ENCODE measurements around the gene CAVIN4.

Gene CAVIN4

DNA sequence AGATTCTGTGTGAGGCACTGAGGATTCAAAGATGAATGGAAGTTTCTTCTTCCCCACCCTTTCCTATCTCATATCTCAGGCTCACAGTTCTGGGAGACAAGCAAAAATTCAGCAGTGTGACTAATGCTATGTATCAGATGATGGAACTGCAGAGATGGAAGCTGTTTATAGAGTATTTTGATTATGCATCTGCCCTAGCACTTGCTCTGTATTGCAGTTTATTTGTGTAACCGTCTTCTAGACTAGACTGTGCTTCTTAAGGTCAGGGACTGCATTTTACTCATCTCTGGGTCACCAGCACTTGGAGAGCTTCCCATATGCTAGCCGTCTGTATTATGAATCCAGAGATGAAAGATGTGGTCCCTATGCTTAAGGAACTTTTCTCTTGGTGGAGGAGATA, 12.6 kb downstream of the CAVIN4 start:
- no peak for FAIRE-seq
- no peak for DNase-seq (ENCODE audit: low spot score)

- DNase-seq (ENCODE audit: low spot score) (no peak), FAIRE-seq (no peak)
Observed at GRCh38 chr9:100591139-100591538, 13.3 kb downstream of the CAVIN4 start.

GRCh38 chr9:100591639-100592412, 13.9 kb downstream of the CAVIN4 start:
- no peak for FAIRE-seq
- no peak for DNase-seq (ENCODE audit: low spot score)

DNA sequence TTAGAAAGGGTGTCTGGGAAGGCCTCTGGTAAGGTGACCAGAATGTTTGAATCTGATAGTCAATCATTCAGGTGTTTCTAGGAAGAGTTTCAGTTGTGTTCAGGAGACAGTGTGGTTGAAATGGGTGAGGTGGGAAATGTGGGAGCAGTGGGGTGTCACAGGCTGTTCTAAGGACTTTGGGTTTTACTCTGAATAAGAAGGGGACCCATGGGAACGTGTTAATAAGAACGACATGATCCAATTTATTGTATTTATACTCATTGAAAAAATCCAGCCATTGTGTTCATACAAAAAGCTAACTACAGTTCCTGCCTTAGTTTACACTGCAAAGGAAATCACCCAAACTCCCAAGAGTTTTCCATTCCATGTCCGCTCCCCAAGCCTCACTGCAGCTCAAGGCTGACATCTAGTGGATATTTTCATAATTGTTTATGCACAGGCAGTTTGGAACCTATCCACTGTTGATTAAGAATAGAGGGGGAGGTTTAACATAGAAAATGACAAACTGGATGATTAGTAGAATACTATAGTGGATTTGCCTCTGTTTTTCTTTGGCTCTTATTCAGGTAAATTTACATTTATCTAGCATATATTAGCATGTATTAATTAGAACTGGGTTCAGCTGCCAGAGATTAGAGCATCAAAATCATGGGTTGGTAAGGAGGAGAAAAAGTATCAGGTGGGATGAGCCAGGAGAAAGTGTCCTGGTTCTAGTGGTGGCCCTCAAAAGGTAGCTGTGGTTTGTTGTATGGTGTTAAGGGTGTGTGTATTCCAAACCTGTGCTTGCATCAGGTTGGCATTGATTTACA, 17.7 kb downstream of the CAVIN4 start:
- peak; percentile 79 for FAIRE-seq
- peak; percentile 51 for DNase-seq (ENCODE audit: low spot score)

- FAIRE-seq = no peak
- no peak for DNase-seq (ENCODE audit: low spot score)
Observed at GRCh38 chr9:100597236-100597635, 19.4 kb downstream of the CAVIN4 start.

DNA sequence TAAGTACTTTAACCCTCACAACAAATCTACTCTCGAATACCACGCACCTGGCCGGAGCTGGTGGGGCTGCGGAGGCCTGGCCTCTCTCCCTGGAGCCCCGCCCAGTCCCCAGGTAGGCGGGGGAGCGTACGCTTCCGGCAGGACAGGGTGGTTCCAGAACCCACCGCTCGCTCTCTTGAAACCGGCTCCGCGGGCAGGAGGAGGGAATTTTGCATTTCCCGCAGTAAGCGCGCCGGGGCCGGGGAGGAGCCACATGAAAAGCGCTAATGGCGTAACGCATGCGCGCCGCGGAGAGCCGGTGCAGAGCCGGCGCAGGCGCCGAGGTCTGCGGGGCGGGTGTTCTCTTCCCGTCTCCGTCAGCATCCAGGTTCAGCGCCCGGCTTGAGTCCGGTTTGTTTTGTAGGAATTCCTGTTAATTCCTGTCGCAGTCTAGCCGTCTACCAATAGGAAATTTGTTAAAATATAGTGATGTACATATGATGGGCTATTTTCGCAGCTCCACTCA, 20.8 kb downstream of the CAVIN4 start:
- FAIRE-seq (no peak), DNase-seq (ENCODE audit: low spot score) (peak; percentile 87)

GRCh38 chr9:100600521-100601079, 22.7 kb downstream of the CAVIN4 start:
- FAIRE-seq (no peak), DNase-seq (ENCODE audit: low spot score) (no peak)

GRCh38 chr9:100601216-100601615, 23.3 kb downstream of the CAVIN4 start:
- DNase-seq (ENCODE audit: low spot score) = peak; percentile 66
- no peak for FAIRE-seq

GRCh38 chr9:100602342-100602801, 24.5 kb downstream of the CAVIN4 start:
- FAIRE-seq (peak; percentile 70), DNase-seq (ENCODE audit: low spot score) (peak; percentile 57)

DNA sequence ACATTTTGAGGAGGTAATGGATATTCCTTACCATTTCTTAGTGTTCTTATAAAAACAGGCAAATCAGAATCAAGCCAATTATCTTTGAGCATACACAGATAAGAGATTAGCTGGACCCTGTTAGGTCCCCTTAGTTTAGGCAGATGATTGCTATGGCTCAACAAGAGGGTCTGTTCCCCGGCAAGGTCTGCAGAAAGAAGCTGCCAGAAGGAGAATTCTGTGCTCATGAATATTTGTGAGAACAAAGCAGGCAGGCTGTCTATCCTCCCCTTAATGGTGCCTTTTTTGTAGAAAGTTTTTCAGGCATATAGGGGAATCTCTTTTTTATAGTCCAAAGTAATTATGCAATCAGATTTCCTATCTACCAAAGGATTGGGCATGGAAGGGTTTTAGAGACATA, 27.5 kb downstream of the CAVIN4 start:
- no peak for FAIRE-seq
- DNase-seq (ENCODE audit: low spot score) = no peak

DNA sequence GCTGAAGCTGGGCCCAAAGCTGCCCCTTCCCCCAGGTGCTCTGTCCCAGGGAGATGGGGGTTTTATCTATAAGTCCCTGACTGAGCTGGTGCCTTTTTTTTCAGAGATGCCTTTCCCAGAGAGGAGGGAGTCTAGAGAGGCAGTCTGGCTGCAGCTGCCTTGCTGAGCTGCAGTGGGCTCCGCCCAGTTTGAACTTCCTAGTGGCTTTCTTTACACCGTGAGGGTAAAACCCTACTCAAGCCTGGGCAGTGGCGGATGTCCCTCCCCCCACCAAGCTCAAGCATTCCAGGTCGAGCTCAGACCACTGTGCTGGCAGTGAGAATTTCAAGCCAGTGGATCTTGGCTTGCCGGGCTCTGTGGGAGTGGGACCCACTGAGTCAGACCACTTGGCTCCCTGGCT, 41.3 kb downstream of the CAVIN4 start:
- no peak for FAIRE-seq

GRCh38 chr9:100619665-100620064, 41.8 kb downstream of the CAVIN4 start:
- DNase-seq (ENCODE audit: low spot score) (no peak), FAIRE-seq (no peak)

More for the DNA sequence above, 41.3 kb downstream of the CAVIN4 start:
- DNase-seq (ENCODE audit: low spot score) = no peak

- DNase-seq (ENCODE audit: low spot score) (no peak), FAIRE-seq (no peak)
Observed at GRCh38 chr9:100623969-100624368, 46.1 kb downstream of the CAVIN4 start.

GRCh38 chr9:100626949-100627348, 49.1 kb downstream of the CAVIN4 start:
- FAIRE-seq (no peak), DNase-seq (ENCODE audit: low spot score) (no peak)

DNA sequence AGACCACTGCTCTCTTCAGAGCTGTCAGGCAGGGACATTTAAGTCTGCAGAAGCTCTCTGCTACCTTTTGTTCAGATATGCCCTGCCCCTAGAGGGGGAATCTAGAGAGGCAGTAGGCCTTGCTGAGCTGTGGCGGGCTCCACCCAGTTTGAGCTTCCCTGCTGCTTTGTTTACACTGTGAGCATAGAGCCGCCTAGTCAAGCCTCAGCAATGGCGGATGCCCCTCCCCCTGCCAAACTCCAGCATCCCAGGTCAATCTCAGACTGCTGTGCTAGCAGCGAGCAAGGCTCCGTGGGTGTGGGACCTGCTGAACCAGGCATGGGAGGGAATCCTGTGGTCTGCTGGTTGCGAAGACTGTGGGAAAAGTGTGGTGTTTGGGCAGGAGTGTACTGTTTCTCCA, 59.9 kb downstream of the CAVIN4 start:
- no peak for DNase-seq (ENCODE audit: low spot score)
- no peak for FAIRE-seq
